Measurements from ENCODE around the gene PHKB. TPM values are rescaled to one million over a fixed set of nuclear protein-coding genes. Genes with fewer than 3 reads are reported as not detected.
A peak's percentile ranks its signal among the peaks of the same experiment; 100 is the strongest.

Gene PHKB
- total RNA-seq, 1 experiment from 2014 or later, result 38.8 TPM

DNA sequence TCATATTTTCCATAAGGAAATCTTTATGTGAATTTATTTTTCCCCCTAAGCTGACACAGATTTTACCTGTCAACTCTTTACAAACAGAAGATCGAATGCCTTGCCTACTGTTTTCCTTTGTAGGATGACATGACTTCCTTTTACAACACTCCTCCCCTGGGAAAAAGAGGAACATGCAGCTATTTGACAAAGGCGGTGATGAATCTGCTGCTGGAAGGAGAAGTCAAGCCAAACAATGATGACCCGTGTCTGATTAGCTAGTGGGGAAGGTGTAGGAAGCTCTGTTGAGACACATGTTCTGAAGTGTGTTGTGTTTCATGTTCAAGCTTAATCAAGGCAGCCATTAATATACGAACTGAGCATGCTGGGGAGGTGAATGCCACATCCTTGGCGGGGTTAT lies 238.0 kb downstream of the PHKB start:
- no peaks in the 10 kb centered on the region for H3K27me3 ChIP-seq (ENCODE audit: insufficient read depth, low read length)
- H3K4me3 Mint-ChIP-seq, result no peak overlapping the region
- H3K9ac ChIP-seq (ENCODE audit: extremely low read depth, insufficient read length, low read length), result no peak overlapping the region
- no peak overlapping the region for H3K27ac ChIP-seq (ENCODE audit: insufficient read length, low read depth, low read length)
- no peak overlapping the region for H3T11ph ChIP-seq (ENCODE audit: low read length)
- peaks cover 15 to 17% of the 10 kb centered on the region in 2 experiments for H3K4me1 Mint-ChIP-seq
- H3K27me3 Mint-ChIP-seq (ENCODE audit: low read depth), result no peaks in the 10 kb centered on the region
- no peak overlapping the region for H2AFZ ChIP-seq (ENCODE audit: low read length)
- H4K5ac ChIP-seq (ENCODE audit: insufficient read length, low read depth, low read length), result no peak overlapping the region
- no peaks in the 10 kb centered on the region for H4K20me1 ChIP-seq (ENCODE audit: control insufficient read depth, insufficient read depth, insufficient read length)
- H3K23ac ChIP-seq (ENCODE audit: insufficient read length, low read depth, low read length), result no peak overlapping the region
- no peak overlapping the region for H2BK5ac ChIP-seq (ENCODE audit: insufficient read length, low read length)
- no CpG with 5 or more reads among the region's 5 CpGs for WGBS (ENCODE audit: extremely low coverage, insufficient read length, low lambda C conversion rate)
- no peak overlapping the region for H3K4me2 ChIP-seq (ENCODE audit: insufficient read depth, insufficient read length, low read length)
- H3K56ac ChIP-seq (ENCODE audit: insufficient read length, low read depth, low read length), result no peak overlapping the region
- H3K79me1 ChIP-seq (ENCODE audit: insufficient read depth, low read depth, low read length, poor library complexity, severe bottlenecking), result no peaks in the 10 kb centered on the region
- H2BK20ac ChIP-seq (ENCODE audit: low read depth, low read length, poor library complexity, severe bottlenecking), result no peak overlapping the region
- no peaks in the 10 kb centered on the region for H3K79me2 ChIP-seq (ENCODE audit: insufficient read depth, low read length)
- H3K4ac ChIP-seq (ENCODE audit: low read depth, low read length), result no peak overlapping the region
- H3K27ac Mint-ChIP-seq, result peak overlapping the region in 2 of 3 experiments; percentile 7 to 25; a peak in 4 of 7 replicates
- peaks cover 4% of the 10 kb centered on the region; the same call in 1 of the 2 replicates for H3K4me1 ChIP-seq (ENCODE audit: insufficient read depth, low read length)
- peaks cover 0 to 14% (median 4%) of the 10 kb centered on the region in 3 experiments; a peak in 4 of 7 replicates for H3K36me3 Mint-ChIP-seq (ENCODE audit: insufficient read depth in 1 of 3, low read depth in 3 of 3)
- no peaks in the 10 kb centered on the region for H3K9me3 ChIP-seq (ENCODE audit: control insufficient read depth, low read depth, low read length)
- no peak overlapping the region for H2BK15ac ChIP-seq (ENCODE audit: low read depth, low read length)
- H2BK12ac ChIP-seq (ENCODE audit: insufficient read length, low read depth, low read length), result no peak overlapping the region
- H4K91ac ChIP-seq (ENCODE audit: insufficient read length, low read depth, low read length), result no peak overlapping the region
- no peak overlapping the region for H4K8ac ChIP-seq (replicated peaks; ENCODE audit: insufficient read length, low read depth, low read length)
- no peak overlapping the region for H2AK5ac ChIP-seq (ENCODE audit: insufficient read length, low read length)
- H3K18ac ChIP-seq (ENCODE audit: insufficient read length, low read depth, low read length), result no peak overlapping the region
- TF ChIP-seq, protein P1, sequence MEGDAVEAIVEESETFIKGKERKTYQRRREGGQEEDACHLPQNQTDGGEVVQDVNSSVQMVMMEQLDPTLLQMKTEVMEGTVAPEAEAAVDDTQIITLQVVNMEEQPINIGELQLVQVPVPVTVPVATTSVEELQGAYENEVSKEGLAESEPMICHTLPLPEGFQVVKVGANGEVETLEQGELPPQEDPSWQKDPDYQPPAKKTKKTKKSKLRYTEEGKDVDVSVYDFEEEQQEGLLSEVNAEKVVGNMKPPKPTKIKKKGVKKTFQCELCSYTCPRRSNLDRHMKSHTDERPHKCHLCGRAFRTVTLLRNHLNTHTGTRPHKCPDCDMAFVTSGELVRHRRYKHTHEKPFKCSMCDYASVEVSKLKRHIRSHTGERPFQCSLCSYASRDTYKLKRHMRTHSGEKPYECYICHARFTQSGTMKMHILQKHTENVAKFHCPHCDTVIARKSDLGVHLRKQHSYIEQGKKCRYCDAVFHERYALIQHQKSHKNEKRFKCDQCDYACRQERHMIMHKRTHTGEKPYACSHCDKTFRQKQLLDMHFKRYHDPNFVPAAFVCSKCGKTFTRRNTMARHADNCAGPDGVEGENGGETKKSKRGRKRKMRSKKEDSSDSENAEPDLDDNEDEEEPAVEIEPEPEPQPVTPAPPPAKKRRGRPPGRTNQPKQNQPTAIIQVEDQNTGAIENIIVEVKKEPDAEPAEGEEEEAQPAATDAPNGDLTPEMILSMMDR (conservative IDR thresholded peaks at IDR 0.05), result no peak
- no peak for DNase-seq
- no peak overlapping the region for H3K14ac ChIP-seq (ENCODE audit: insufficient read depth, low read length)
- no peaks in the 10 kb centered on the region for H3K23me2 ChIP-seq (ENCODE audit: insufficient read length, low read depth, low read length, poor library complexity, severe bottlenecking)
- H3K9me3 Mint-ChIP-seq, result peaks cover 0 to 2% of the 10 kb centered on the region in 2 experiments; a peak in 1 of 5 replicates
- H2BK120ac ChIP-seq (ENCODE audit: low read depth, low read length, poor library complexity, severe bottlenecking), result no peak overlapping the region
